HepG2 (cell line): ENCODE results near the gene UGT1A4. TPM values are rescaled to one million over a fixed set of nuclear protein-coding genes. Genes with fewer than 3 reads are reported as not detected.

Experiments
- ATAC-seq: fragments of 200-7000 bp; cut with Tn5 transposase; 3 replicates; pipeline ENCODE4 v1.9.1; 2020; ENCODE audit warnings: mild to moderate bottlenecking, moderate library complexity
- BruUV-seq: library from RNA; stranded (reverse); fragments of 400-500 nt; replicated peaks from 2 replicates; lab custom pipeline; 2021; lab: Mats Ljungman, UMichigan
- CTCF ChIA-PET: fragments of 300-600 bp; formaldehyde crosslinking; extraction: SDS; loops from one replicate; lab custom pipeline; 2021; ENCODE audit warnings: low total read pairs, inconsistent platforms, low intra/inter-chr PET ratio; lab: Yijun Ruan, JAX
- POLR2A ChIA-PET: fragments of 350-600 bp; sonication (Branson Sonifier 250); formaldehyde crosslinking; loops from one replicate; lab custom pipeline; 2020; ENCODE audit warnings: antibody characterized with exemption, inconsistent platforms; lab: Yijun Ruan, JAX
- DNase-seq: peaks from one replicate; pipeline ENCODE4 v3.0.0-alpha.2; 2015; ENCODE audit warnings: low spot score
- FAIRE-seq: peaks from 3 replicates; lab custom pipeline; 2011; peaks lifted over from hg19 to GRCh38; lab: Jason Lieb, UNC
- H2AFZ ChIP-seq: one replicate; pipeline ENCODE4 v1.6.1; 2011; ENCODE audit warnings: low read length, inconsistent platforms
- H3K27ac ChIP-seq: fragments of 300-600 bp; 3 replicates; pipeline ENCODE4 v1.8.0; 2011; ENCODE audit warnings: mixed run types, mild to moderate bottlenecking, mixed read lengths, low read length, inconsistent platforms; ENCODE audit not compliant: insufficient read depth; ENCODE audit errors: extremely low read length
- H3K27me3 ChIP-seq, 2 experiments: fragments of 200-600 bp in 1 of 2; 2 replicates in 1 of 2; 3 replicates in 1 of 2; pipeline versions ENCODE4 v1.6.0 to v1.8.0; 2011; ENCODE audit warnings: low read length in 2 of 2, mild to moderate bottlenecking in 2 of 2, moderate library complexity in 2 of 2, inconsistent platforms in 1 of 2; ENCODE audit not compliant: insufficient read depth in 2 of 2, control insufficient read depth in 1 of 2
- H3K36me3 ChIP-seq, 2 experiments: fragments of 200-600 bp in 1 of 2; replicated peaks in 1 of 2; 2 replicates in 1 of 2; 3 replicates in 1 of 2; pipeline versions ENCODE4 v1.5.1 to v1.8.0; 2011; ENCODE audit warnings: low read length in 2 of 2, inconsistent platforms in 1 of 2; ENCODE audit not compliant: insufficient read depth in 2 of 2, control insufficient read depth in 1 of 2
- H3K4me1 ChIP-seq: 2 replicates; pipeline ENCODE4 v1.5.1; 2012; ENCODE audit warnings: low read length, inconsistent platforms; ENCODE audit not compliant: insufficient read depth
- H3K4me2 ChIP-seq: 2 replicates; pipeline ENCODE4 v1.6.0; 2011; ENCODE audit warnings: low read depth, low read length, inconsistent platforms
- H3K4me3 ChIP-seq, 3 experiments: fragments of 200-600 bp in 1 of 3; sonication (generic), shearing (Covaris generic) in 1 of 3; replicated peaks in 1 of 3; 2 replicates each; pipeline ENCODE4 v1.5.1; 2011 to 2016; ENCODE audit warnings: low read length in 3 of 3, inconsistent platforms in 2 of 3, low read depth in 2 of 3, mild to moderate bottlenecking in 2 of 3, control low read depth in 1 of 3, mixed read lengths in 1 of 3; ENCODE audit not compliant: insufficient read depth in 1 of 3
- H3K79me2 ChIP-seq: one replicate; pipeline ENCODE4 v1.6.1; 2011; ENCODE audit warnings: low read length, inconsistent platforms; ENCODE audit not compliant: insufficient read depth
- H3K9ac ChIP-seq: 2 replicates; pipeline ENCODE4 v1.6.0; 2011; ENCODE audit warnings: mild to moderate bottlenecking, low read depth, low read length, inconsistent platforms; ENCODE audit not compliant: insufficient read depth
- H3K9me3 ChIP-seq: 2 replicates; pipeline ENCODE4 v1.5.1; 2012; ENCODE audit warnings: mild to moderate bottlenecking, low read length
- H4K20me1 ChIP-seq: 2 replicates; pipeline ENCODE4 v1.6.0; 2011; ENCODE audit warnings: inconsistent platforms, mild to moderate bottlenecking, low read length, moderate library complexity; ENCODE audit not compliant: insufficient read depth
- ASH2L ChIP-seq: fragments of 300-600, 200-600 bp; sonication (generic); IDR thresholded peaks from 2 replicates; pipeline ENCODE4 v1.7.0; 2017; ENCODE audit warnings: low read depth, mild to moderate bottlenecking, moderate library complexity, mixed read lengths, low read length; ENCODE audit not compliant: insufficient read length
- MTA1 ChIP-seq: sonication (generic); formaldehyde crosslinking; IDR thresholded peaks from 2 replicates; pipeline ENCODE4 v1.4.0; 2020; ENCODE audit warnings: missing genetic modification reagents, mild to moderate bottlenecking, borderline replicate concordance
- MYPOP ChIP-seq: sonication (generic); formaldehyde crosslinking; IDR thresholded peaks from 2 replicates; pipeline ENCODE4 v1.8.1; 2023; ENCODE audit warnings: mild to moderate bottlenecking, moderate library complexity, missing genetic modification reagents
- NCOA1 ChIP-seq: sonication (generic); formaldehyde crosslinking; IDR thresholded peaks from 2 replicates; pipeline ENCODE4 v1.9.0; 2021; ENCODE audit warnings: missing genetic modification reagents
- TRIM22 ChIP-seq: fragments of 450-650 bp; IDR thresholded peaks from 2 replicates; pipeline ENCODE4 v1.6.1; 2017
- ZC3H13 ChIP-seq: sonication (generic); formaldehyde crosslinking; IDR thresholded peaks from 2 replicates; pipeline ENCODE4 v1.8.1; 2023; ENCODE audit warnings: mild to moderate bottlenecking, missing genetic modification reagents, moderate library complexity
- ZEB1 ChIP-seq: IDR thresholded peaks from 2 replicates; pipeline ENCODE4 v1.6.1; 2012; ENCODE audit warnings: mild to moderate bottlenecking, low read depth, inconsistent platforms; ENCODE audit not compliant: insufficient replicate concordance
- ZNF121 ChIP-seq: sonication (generic); formaldehyde crosslinking; IDR thresholded peaks from 2 replicates; pipeline ENCODE4 v1.5.0; 2020; ENCODE audit warnings: mild to moderate bottlenecking, missing genetic modification reagents
- ZNF143 ChIP-seq: sonication (generic); formaldehyde crosslinking; IDR thresholded peaks from 2 replicates; pipeline ENCODE4 v1.4.0; 2020; ENCODE audit warnings: missing genetic modification reagents
- ZNF414 ChIP-seq: sonication (generic); formaldehyde crosslinking; IDR thresholded peaks from 2 replicates; pipeline ENCODE4 v1.5.0; 2020; ENCODE audit warnings: missing genetic modification reagents
- ZNF512 ChIP-seq: sonication (generic); formaldehyde crosslinking; IDR thresholded peaks from 2 replicates; pipeline ENCODE4 v1.4.0; 2020; ENCODE audit warnings: mild to moderate bottlenecking, missing genetic modification reagents
- ZNF572 ChIP-seq: sonication (generic); formaldehyde crosslinking; IDR thresholded peaks from 2 replicates; pipeline ENCODE4 v1.5.1; 2020; ENCODE audit warnings: mild to moderate bottlenecking, missing genetic modification reagents
- ZNF879 ChIP-seq: sonication (generic); formaldehyde crosslinking; IDR thresholded peaks from 2 replicates; pipeline ENCODE4 v1.8.1; 2023; ENCODE audit warnings: missing genetic modification reagents
- WGBS: methylation state at CpG from one replicate; pipeline ENCODE4 v1.1.6; 2017; ENCODE audit warnings: low lambda C conversion rate; 5-methylcytosine and 5-hydroxymethylcytosine counted together
- in situ Hi-C: cut with HindIII; loops from 2 replicates; pipeline ENCODE4 v1.10.0; 2017; ENCODE audit warnings: low pct_unique_long_range_greater_than_20kb; ENCODE audit not compliant: extremely low pct_ligation_motif_present
- intact Hi-C: fragments of 100-400 bp; cut with micrococcal nuclease; formaldehyde crosslinking; loops from one replicate; pipeline ENCODE4 v1.10.0; 2022; ENCODE audit not compliant: unreplicated experiment
- polyA plus RNA-seq, 8 experiments: library from polyadenylated mRNA; depleted of rRNA in 3 of 8; stranded (reverse) in 7 of 8; unstranded in 1 of 8; fragments of >200 nt; fragmentation: Illumina TruSeq in 4 of 8; extraction: Trizol in 4 of 8; gene quantifications; 2 replicates each; pipeline versions ENCODE4 v1.2.1 to v1.2.3, GENCODE V29; 2011 to 2016; ENCODE audit warnings: low read depth in 4 of 8, missing spikeins in 1 of 8, mixed read lengths in 1 of 8; ENCODE audit not compliant: insufficient read depth in 1 of 8
- total RNA-seq, 5 experiments: library from RNA; depleted of rRNA; stranded (reverse); fragments of >200 nt; fragmentation: Illumina TruSeq; extraction: Trizol; gene quantifications; 2 replicates each; pipeline ENCODE4 v1.2.3, GENCODE V29; 2016; ENCODE audit warnings: low read depth in 1 of 5

The UGT1A4 gene
- total and polyA plus RNA-seq, 2 of the 13 experiments (the other 11 are each of a cell fraction or from before 2014, with no cell fraction given), result not detected

GRCh38 chr2:233713262-233713615, 5.3 kb upstream of the UGT1A4 start:
- no peak overlapping the region for H3K9ac ChIP-seq
- ATAC-seq (no peak), DNase-seq (no peak), FAIRE-seq (no peak)
- CTCF ChIA-PET, result no interaction called here
- TF ChIP-seq ZNF414 (CRISPR knock-in tag) (no peak), ZEB1 (no peak), ZNF121 (CRISPR knock-in tag) (no peak), ZNF143 (CRISPR knock-in tag) (no peak), ZC3H13 (CRISPR knock-in tag) (no peak)
- H3K27me3 ChIP-seq, result no peaks in the 10 kb centered on the region; a peak in 1 of 5 replicates
- intact Hi-C loops, result loop anchor here (5.0 kb wide), 3 partner anchors 131 to 311 kb away; no protein-coding TSS in a partner anchor
- H2AFZ ChIP-seq, result no peak overlapping the region
- H3K4me3 ChIP-seq, result no peak overlapping the region
- POLR2A ChIA-PET, result no interaction called here
- no peak overlapping the region for H3K27ac ChIP-seq
- no peak overlapping the region for H3K4me2 ChIP-seq
- no peaks in the 10 kb centered on the region for H3K79me2 ChIP-seq
- no peaks in the 10 kb centered on the region for H3K36me3 ChIP-seq
- no peaks in the 10 kb centered on the region for H3K9me3 ChIP-seq
- WGBS, result 81% methylated on average over 7 of the region's 7 CpGs
- in situ Hi-C loops, result no loop called here
- BruUV-seq, result no TSS peak
- no peaks in the 10 kb centered on the region for H4K20me1 ChIP-seq
- no peaks in the 10 kb centered on the region for H3K4me1 ChIP-seq

GRCh38 chr2:233714121-233714520, 4.4 kb upstream of the UGT1A4 start:
- ATAC-seq (no peak), DNase-seq (no peak), FAIRE-seq (no peak)
- H3K27ac ChIP-seq, result no peak overlapping the region
- intact Hi-C loops, result loop anchor here (5.0 kb wide), 3 partner anchors 132 to 312 kb away; no protein-coding TSS in a partner anchor
- no TSS peak for BruUV-seq
- WGBS, result 74% methylated on average over 2 of the region's 2 CpGs
- no peak overlapping the region for H3K9ac ChIP-seq
- H3K4me3 ChIP-seq, result no peak overlapping the region
- H4K20me1 ChIP-seq, result no peaks in the 10 kb centered on the region
- CTCF ChIA-PET, result no interaction called here
- H3K4me1 ChIP-seq, result no peaks in the 10 kb centered on the region
- H3K4me2 ChIP-seq, result no peak overlapping the region
- POLR2A ChIA-PET, result no interaction called here
- H2AFZ ChIP-seq, result no peak overlapping the region
- in situ Hi-C loops, result no loop called here
- H3K36me3 ChIP-seq, result no peaks in the 10 kb centered on the region
- no peaks in the 10 kb centered on the region for H3K9me3 ChIP-seq
- H3K79me2 ChIP-seq, result no peaks in the 10 kb centered on the region
- no peaks in the 10 kb centered on the region; a peak in 1 of 5 replicates for H3K27me3 ChIP-seq
- no peak for TF ChIP-seq ZNF572 (CRISPR knock-in tag)
- TF ChIP-seq ASH2L, result no peak
- no peak for TF ChIP-seq MTA1 (CRISPR knock-in tag)
- no peak for TF ChIP-seq ZNF512
- TF ChIP-seq ZNF879, result no peak
- TF ChIP-seq NCOA1, result no peak
- no peak for TF ChIP-seq TRIM22
- TF ChIP-seq MYPOP (CRISPR knock-in tag), result no peak
